Naive B cell (primary cell): ENCODE measurements around the gene NELFB. TPM values are rescaled to one million over a fixed set of nuclear protein-coding genes. Genes with fewer than 3 reads are reported as not detected.
"Not testable (repeated sequence)": the region's sequence is repeated elsewhere in the genome, so short reads cannot be mapped to it uniquely, and the experiment has no call there.

ENCODE experiments used
- ATAC-seq, 2 donors: fragments of 150-1000 bp; cut with Tn5 transposase; 2 replicates each; pipeline ENCODE4 v1.10.0; 2021; ENCODE audit warnings: low read depth in 2 of 2, mild to moderate bottlenecking in 2 of 2, moderate library complexity in 2 of 2
- DNase-seq: peaks from one replicate; pipeline ENCODE4 v3.0.0; 2022
- H3K27ac Mint-ChIP-seq, 6 donors: one replicate each; pipeline ENCODE4 v1.8.0; 2020 to 2022; ENCODE audit warnings: mild to moderate bottlenecking in 6 of 6, mixed read lengths in 6 of 6, moderate library complexity in 5 of 6, inconsistent platforms in 2 of 6
- H3K27me3 Mint-ChIP-seq, 3 donors: one replicate each; pipeline ENCODE4 v1.8.0; 2021 to 2022; ENCODE audit warnings: mixed read lengths in 3 of 3, mild to moderate bottlenecking in 1 of 3
- H3K36me3 Mint-ChIP-seq, 2 donors: one replicate each; pipeline ENCODE4 v1.8.0; 2020 to 2022; ENCODE audit warnings: mixed read lengths in 2 of 2, inconsistent platforms in 1 of 2, mild to moderate bottlenecking in 1 of 2
- H3K4me1 Mint-ChIP-seq, 3 donors: one replicate each; pipeline ENCODE4 v1.8.0; 2020 to 2022; ENCODE audit warnings: mixed read lengths in 3 of 3, inconsistent platforms in 1 of 3, mild to moderate bottlenecking in 1 of 3, moderate library complexity in 1 of 3
- H3K4me3 Mint-ChIP-seq, 8 donors: one replicate each; pipeline ENCODE4 v1.8.0; 2020 to 2022; ENCODE audit warnings: mild to moderate bottlenecking in 8 of 8, mixed read lengths in 8 of 8, moderate library complexity in 8 of 8, inconsistent platforms in 2 of 8
- H3K9me3 Mint-ChIP-seq, 7 donors: one replicate each; pipeline ENCODE4 v1.8.0; 2020 to 2022; ENCODE audit warnings: mixed read lengths in 7 of 7, mild to moderate bottlenecking in 5 of 7, inconsistent platforms in 2 of 7, moderate library complexity in 1 of 7
- polyA plus RNA-seq, 6 donors: library from polyadenylated mRNA; unstranded; fragments of 300-500 nt; fragmentation: Illumina TruSeq; gene quantifications; one replicate each; pipeline ENCODE4 v1.2.3, GENCODE V29; 2021; ENCODE audit warnings: low read depth in 6 of 6

The NELFB gene
- polyA plus RNA-seq, 6 donors from 2014 or later, result 23.5 to 37.8 (median 27.2) TPM

- DNase-seq (no peak), ATAC-seq (no peak)
- peaks cover 0 to 13% (median 0%) of the 10 kb centered on the region in 3 donors for H3K27me3 Mint-ChIP-seq
- H3K4me1 Mint-ChIP-seq, result peaks cover 12 to 20% (median 16%) of the 10 kb centered on the region in 3 donors
- no peak overlapping the region for H3K27ac Mint-ChIP-seq
- H3K9me3 Mint-ChIP-seq, result no peaks in the 10 kb centered on the region
- peak overlapping the region in 1 of 8 donors; percentile 66 for H3K4me3 Mint-ChIP-seq
- no peaks in the 10 kb centered on the region for H3K36me3 Mint-ChIP-seq
Observed at GRCh38 chr9:137234055-137234697, 21.0 kb upstream of the NELFB start.

- Mint-ChIP-seq H3K4me3 (peak overlapping the region in 6 of 8 donors; percentile 13 to 79 (median 42)), H3K27me3 (peaks cover 0 to 8% (median 0%) of the 10 kb centered on the region in 3 donors), H3K4me1 (peaks cover 12 to 21% (median 20%) of the 10 kb centered on the region in 3 donors), H3K36me3 (no peaks in the 10 kb centered on the region), H3K9me3 (no peaks in the 10 kb centered on the region), H3K27ac (peak overlapping the region in 3 of 6 donors; percentile 59 to 87 (median 60))
- DNase-seq (no peak), ATAC-seq (peak in 1 of 2 donors; percentile 28)
Observed at GRCh38 chr9:137234758-137235423, 20.2 kb upstream of the NELFB start.

GRCh38 chr9:137235424-137236237 lies 19.5 kb upstream of the NELFB start:
- no peak for DNase-seq
- peak overlapping the region in 1 of 8 donors; percentile 66 for H3K4me3 Mint-ChIP-seq

GRCh38 chr9:137236238-137236935 lies 18.7 kb upstream of the NELFB start:
- H3K36me3 Mint-ChIP-seq, result peaks cover 0 to 6% of the 10 kb centered on the region in 2 donors
- peaks cover 12 to 25% (median 24%) of the 10 kb centered on the region in 3 donors for H3K4me1 Mint-ChIP-seq
- DNase-seq (peak; percentile 91), ATAC-seq (peak; percentile 32 to 35)
- H3K4me3 Mint-ChIP-seq, result peak overlapping the region in 6 of 8 donors; percentile 9 to 45 (median 25)
- H3K27me3 Mint-ChIP-seq, result peaks cover 0 to 8% (median 0%) of the 10 kb centered on the region in 3 donors
- H3K27ac Mint-ChIP-seq, result peak overlapping the region in 3 of 6 donors; percentile 21 to 87 (median 57)
- H3K9me3 Mint-ChIP-seq, result no peaks in the 10 kb centered on the region

More at GRCh38 chr9:137235424-137236237, 19.5 kb upstream of the NELFB start:
- H3K27ac Mint-ChIP-seq, result peak overlapping the region in 3 of 6 donors; percentile 59 to 87 (median 60)
- ATAC-seq, result no peak
- no peaks in the 10 kb centered on the region for H3K36me3 Mint-ChIP-seq
- peaks cover 12 to 22% (median 20%) of the 10 kb centered on the region in 3 donors for H3K4me1 Mint-ChIP-seq
- peaks cover 0 to 8% (median 0%) of the 10 kb centered on the region in 3 donors for H3K27me3 Mint-ChIP-seq
- no peaks in the 10 kb centered on the region for H3K9me3 Mint-ChIP-seq

- Mint-ChIP-seq H3K27me3 (peaks cover 0 to 8% (median 0%) of the 10 kb centered on the region in 3 donors), H3K9me3 (no peaks in the 10 kb centered on the region), H3K4me3 (peak overlapping the region in 4 of 8 donors; percentile 23 to 45 (median 36)), H3K36me3 (peaks cover 0 to 6% of the 10 kb centered on the region in 2 donors), H3K27ac (peak overlapping the region in 2 of 6 donors; percentile 57 to 87), H3K4me1 (peaks cover 12 to 25% (median 24%) of the 10 kb centered on the region in 3 donors)
- DNase-seq (no peak), ATAC-seq (no peak)
Observed at GRCh38 chr9:137236936-137237421, 18.1 kb upstream of the NELFB start.

- Mint-ChIP-seq H3K9me3 (no peaks in the 10 kb centered on the region), H3K27ac (peak overlapping the region in 5 of 6 donors; percentile 47 to 90 (median 64)), H3K36me3 (peaks cover 0 to 6% of the 10 kb centered on the region in 2 donors), H3K4me3 (peak overlapping the region in 5 of 8 donors; percentile 42 to 90 (median 75)), H3K27me3 (peaks cover 0 to 8% (median 0%) of the 10 kb centered on the region in 3 donors), H3K4me1 (peaks cover 23 to 34% (median 29%) of the 10 kb centered on the region in 3 donors)
- DNase-seq, result no peak
- ATAC-seq, result no peak
Observed at GRCh38 chr9:137237759-137238726, 17.1 kb upstream of the NELFB start.

- not testable (repeated sequence) for H3K27me3 Mint-ChIP-seq, H3K9me3 Mint-ChIP-seq, H3K36me3 Mint-ChIP-seq, ATAC-seq, DNase-seq
- peak overlapping the region in 3 of 6 donors; percentile 44 to 93 (median 68) for H3K27ac Mint-ChIP-seq
- peak overlapping the region; percentile 74 to 90 (median 84) for H3K4me3 Mint-ChIP-seq
- H3K4me1 Mint-ChIP-seq, result peaks cover 28 to 37% (median 36%) of the 10 kb centered on the region in 3 donors
Observed at GRCh38 chr9:137239541-137240200, 15.5 kb upstream of the NELFB start.

GRCh38 chr9:137240318-137240840 lies 14.7 kb upstream of the NELFB start:
- Mint-ChIP-seq H3K4me3 (peak overlapping the region; percentile 74 to 90 (median 84)), H3K27ac (peak overlapping the region in 2 of 6 donors; percentile 93 to 96), H3K4me1 (peaks cover 21 to 30% (median 29%) of the 10 kb centered on the region in 3 donors), H3K27me3 (no peaks in the 10 kb centered on the region), H3K36me3 (peaks cover 0 to 6% of the 10 kb centered on the region in 2 donors), H3K9me3 (no peaks in the 10 kb centered on the region)
- DNase-seq, result peak; percentile 79
- peak; percentile 27 to 28 for ATAC-seq

- peak within 1 kb of the TSS; percentile 90 to 99 (median 94) for H3K27ac Mint-ChIP-seq
- H3K9me3 Mint-ChIP-seq, result no peaks in the 10 kb centered on the region
- H3K4me3 Mint-ChIP-seq, result peak within 1 kb of the TSS; percentile 88 to 96 (median 94)
- H3K27me3 Mint-ChIP-seq, result no peaks in the 10 kb centered on the region
- peak; percentile 98 for DNase-seq
- H3K4me1 Mint-ChIP-seq, result peaks cover 18 to 29% (median 28%) of the 10 kb centered on the region in 3 donors
- peaks cover 0 to 6% of the 10 kb centered on the region in 2 donors for H3K36me3 Mint-ChIP-seq
- ATAC-seq, result peak; percentile 75 to 78
Observed at GRCh38 chr9:137240841-137241489, 14.2 kb upstream of the NELFB start, which contains the start of gene TUBB4B. Gene TUBB4B, plus strand, starts transcription at chr9:137241287. Its CDS starts 74 bp downstream, at chr9:137241361.

- no peaks in the 10 kb centered on the region for H3K9me3 Mint-ChIP-seq
- peaks cover 0 to 6% of the 10 kb centered on the region in 2 donors for H3K36me3 Mint-ChIP-seq
- H3K4me1 Mint-ChIP-seq, result peaks cover 18 to 29% (median 28%) of the 10 kb centered on the region in 3 donors
- no peaks in the 10 kb centered on the region for H3K27me3 Mint-ChIP-seq
- H3K27ac Mint-ChIP-seq, result peak overlapping the region in 4 of 6 donors; percentile 22 to 96 (median 88)
- DNase-seq, result no peak
- peak overlapping the region; percentile 78 to 95 (median 88) for H3K4me3 Mint-ChIP-seq
- no peak for ATAC-seq
Observed at GRCh38 chr9:137241490-137242268, 13.4 kb upstream of the NELFB start.
